SU-DHL-6 (cell line): ENCODE data around the gene NOD2.

Experiments
- H2AFZ ChIP-seq: fragments of 200-600 bp; sonication (generic); 2 replicates; pipeline ENCODE4 v1.6.1; 2014; ENCODE audit warnings: low read depth, mild to moderate bottlenecking, moderate library complexity, mixed read lengths, antibody characterized with exemption, low read length; ENCODE audit not compliant: severe bottlenecking
- H3F3A ChIP-seq: fragments of 200-600 bp; shearing (Covaris generic); 2 replicates; pipeline ENCODE4 v1.6.0; 2016; ENCODE audit warnings: antibody characterized with exemption, mild to moderate bottlenecking; ENCODE audit not compliant: insufficient read depth
- H3K27ac ChIP-seq: fragments of 200-600 bp; sonication (generic); 2 replicates; pipeline ENCODE4 v1.5.1; 2016; ENCODE audit warnings: low read depth, mild to moderate bottlenecking, low read length, moderate library complexity, mixed read lengths
- H3K27me3 ChIP-seq: fragments of 200-600 bp; sonication (generic), shearing (Covaris generic); 2 replicates; pipeline ENCODE4 v1.6.0; 2014; ENCODE audit warnings: mild to moderate bottlenecking, low read length
- H3K36me3 ChIP-seq: fragments of 200-600 bp; sonication (generic); 2 replicates; pipeline ENCODE4 v1.6.1; 2014; ENCODE audit warnings: mild to moderate bottlenecking, low read length, mixed read lengths
- H3K4me2 ChIP-seq: fragments of 300-600, 200-600 bp; shearing (Covaris generic), sonication (generic); 2 replicates; pipeline ENCODE4 v1.6.0; 2014; ENCODE audit warnings: low read length, low read depth, mild to moderate bottlenecking; ENCODE audit not compliant: poor library complexity, severe bottlenecking
- H3K4me3 ChIP-seq: fragments of 200-600 bp; sonication (generic); 2 replicates; pipeline ENCODE4 v1.5.1; 2014; ENCODE audit warnings: antibody characterized with exemption, low read length, mild to moderate bottlenecking, mixed read lengths; ENCODE audit not compliant: insufficient read depth, poor library complexity, severe bottlenecking
- H3K79me2 ChIP-seq: fragments of 200-600 bp; sonication (generic); 2 replicates; pipeline ENCODE4 v1.6.1; 2014; ENCODE audit warnings: mild to moderate bottlenecking, low read length, moderate library complexity; ENCODE audit not compliant: insufficient read depth
- H3K9ac ChIP-seq: fragments of 200-600 bp; sonication (generic); 2 replicates; pipeline ENCODE4 v1.7.0; 2014; ENCODE audit warnings: mild to moderate bottlenecking, low read length
- H3K9me2 ChIP-seq: fragments of 200-600 bp; sonication (generic); replicated peaks from 2 replicates; pipeline ENCODE4 v1.6.1; 2014; ENCODE audit warnings: low read length; ENCODE audit not compliant: insufficient read depth
- H3K9me3 ChIP-seq: fragments of 200-600 bp; sonication (generic); 2 replicates; pipeline ENCODE4 v1.6.1; 2014; ENCODE audit warnings: low read length, mixed read lengths; ENCODE audit not compliant: insufficient read depth
- H4K20me1 ChIP-seq: fragments of 200-600 bp; sonication (generic); 2 replicates; pipeline ENCODE4 v1.6.1; 2014; ENCODE audit warnings: low read depth, mild to moderate bottlenecking, antibody characterized with exemption, low read length, moderate library complexity, mixed read lengths
- CTCF ChIP-seq: fragments of 200-600 bp; sonication (generic); IDR thresholded peaks from one replicate; pipeline ENCODE4 v1.5.1; 2017; ENCODE audit warnings: antibody characterized with exemption, mild to moderate bottlenecking, low read length, moderate library complexity; ENCODE audit not compliant: insufficient read depth, poor library complexity, severe bottlenecking
- EZH2phosphoT487 ChIP-seq: fragments of 200-600 bp; sonication (generic), shearing (Covaris generic); conservative IDR thresholded peaks from 2 replicates; pipeline ENCODE4 v1.6.1; 2018; ENCODE audit warnings: mild to moderate bottlenecking, antibody characterized with exemption, low read length, moderate library complexity, mixed read lengths

The NOD2 gene

GRCh38 chr16:50645563-50646220 is 47.7 kb upstream of the NOD2 start:
- H4K20me1 ChIP-seq = no peaks in the 10 kb centered on the region
- H3K79me2 ChIP-seq = no peaks in the 10 kb centered on the region
- no peak overlapping the region for H2AFZ ChIP-seq
- no peak overlapping the region for H3K27ac ChIP-seq
- no peaks in the 10 kb centered on the region for H3F3A ChIP-seq
- no peaks in the 10 kb centered on the region for H3K27me3 ChIP-seq
- H3K9me2 ChIP-seq = no peaks in the 10 kb centered on the region
- no peak overlapping the region for H3K4me3 ChIP-seq
- no peaks in the 10 kb centered on the region for H3K36me3 ChIP-seq
- no peaks in the 10 kb centered on the region for H3K9me3 ChIP-seq
- H3K9ac ChIP-seq = no peak overlapping the region
- no peak overlapping the region for H3K4me2 ChIP-seq
- TF ChIP-seq EZH2phosphoT487 = no peak
- TF ChIP-seq CTCF = no peak

DNA sequence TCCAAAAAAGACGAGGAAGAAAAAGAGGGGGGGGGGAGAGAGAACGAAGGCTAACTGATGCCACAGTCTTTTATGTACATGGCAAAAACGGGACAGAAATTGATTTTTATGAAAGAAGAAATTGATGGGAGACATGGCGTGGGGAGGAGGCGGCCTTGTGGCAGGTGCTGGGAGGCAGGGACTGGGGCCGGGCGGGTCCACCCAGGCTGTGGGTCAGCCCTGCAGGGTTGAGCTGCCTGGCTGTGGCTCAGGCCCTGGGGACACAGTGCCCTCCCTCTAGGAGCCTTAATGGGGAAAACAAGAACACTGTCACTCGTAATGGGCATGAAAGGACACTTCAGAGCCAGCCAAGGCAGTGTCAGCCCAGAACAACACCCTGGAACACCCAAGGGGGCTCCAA is 47.1 kb upstream of the NOD2 start:
- no peak overlapping the region for H2AFZ ChIP-seq
- no peaks in the 10 kb centered on the region for H3F3A ChIP-seq
- H3K9ac ChIP-seq = no peak overlapping the region
- TF ChIP-seq CTCF (no peak), EZH2phosphoT487 (no peak)
- H3K4me2 ChIP-seq = no peak overlapping the region
- H4K20me1 ChIP-seq = no peaks in the 10 kb centered on the region
- no peak overlapping the region for H3K4me3 ChIP-seq
- H3K27ac ChIP-seq = no peak overlapping the region
- no peaks in the 10 kb centered on the region for H3K36me3 ChIP-seq
- H3K9me3 ChIP-seq = no peaks in the 10 kb centered on the region
- H3K27me3 ChIP-seq = no peaks in the 10 kb centered on the region
- no peaks in the 10 kb centered on the region for H3K79me2 ChIP-seq
- H3K9me2 ChIP-seq = no peaks in the 10 kb centered on the region

DNA sequence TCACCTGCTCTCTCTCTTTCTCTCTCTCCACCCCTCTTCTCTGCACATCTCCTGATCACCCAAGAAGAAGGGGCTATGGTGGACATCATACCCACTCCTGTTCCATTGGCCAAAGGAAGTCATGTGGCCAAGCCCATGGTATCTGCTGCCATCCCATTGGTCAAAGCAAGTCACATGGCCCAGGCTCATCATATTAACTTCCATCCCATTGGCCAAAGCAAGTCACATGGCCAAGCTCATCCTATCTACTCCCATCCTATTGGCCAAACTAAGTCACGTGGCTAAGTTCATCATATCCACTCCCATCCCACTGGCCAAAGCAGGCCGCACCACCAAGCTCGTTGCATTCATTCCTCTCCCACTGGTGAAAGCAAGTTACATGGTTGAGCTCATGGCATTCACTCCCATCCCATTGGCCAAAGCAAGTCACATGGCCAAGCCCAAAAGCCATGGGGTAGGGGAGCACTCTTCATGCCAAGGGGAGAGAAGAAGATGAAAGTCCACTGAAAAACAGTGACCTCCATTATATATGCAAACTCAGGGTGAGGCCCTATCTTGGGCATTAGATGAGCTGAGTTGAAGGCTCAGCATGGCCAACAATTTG is 41.5 kb upstream of the NOD2 start:
- Histone ChIP-seq H3K9me2 (no peaks in the 10 kb centered on the region), H3K36me3 (no peaks in the 10 kb centered on the region), H3K79me2 (no peaks in the 10 kb centered on the region), H3K4me2 (no peak overlapping the region), H2AFZ (no peak overlapping the region), H4K20me1 (no peaks in the 10 kb centered on the region), H3F3A (no peaks in the 10 kb centered on the region), H3K27me3 (no peaks in the 10 kb centered on the region), H3K4me3 (no peak overlapping the region), H3K9me3 (no peaks in the 10 kb centered on the region), H3K9ac (no peak overlapping the region), H3K27ac (no peak overlapping the region)
- no peak for TF ChIP-seq CTCF
- TF ChIP-seq EZH2phosphoT487 = no peak
